GM23338 (cell line): ENCODE measurements around the gene SKIC2. TPM values are rescaled to one million over a fixed set of nuclear protein-coding genes. Genes with fewer than 3 reads are reported as not detected.

Experiments used
- ATAC-seq: fragments of 200-7000 bp; cut with Tn5 transposase; 3 replicates; pipeline ENCODE4 v1.9.1; 2020
- DNase-seq: peaks from one replicate; pipeline ENCODE4 v3.0.0-alpha.2; 2015; ENCODE audit warnings: low spot score
- H2AFZ ChIP-seq: fragments of 200-600 bp; sonication (generic); 2 replicates; pipeline ENCODE4 v1.8.0; 2016; ENCODE audit warnings: antibody characterized with exemption, mild to moderate bottlenecking, moderate library complexity
- H3F3A ChIP-seq: fragments of 200-600 bp; sonication (generic); replicated peaks from 2 replicates; pipeline ENCODE4 v1.8.0; 2017; ENCODE audit warnings: antibody characterized with exemption, mixed run types, low read depth
- H3K27ac ChIP-seq: fragments of 200-600 bp; sonication (generic); 2 replicates; pipeline ENCODE4 v1.6.1; 2016; ENCODE audit warnings: low read depth
- H3K27me3 ChIP-seq: fragments of 200-600 bp; sonication (generic); 2 replicates; pipeline ENCODE4 v1.8.0; 2016; ENCODE audit warnings: mild to moderate bottlenecking, mixed run types, moderate library complexity; ENCODE audit not compliant: insufficient read depth
- H3K36me3 ChIP-seq: fragments of 200-600 bp; sonication (generic); 2 replicates; pipeline ENCODE4 v1.8.0; 2016; ENCODE audit warnings: mild to moderate bottlenecking; ENCODE audit not compliant: insufficient read depth
- H3K4me1 ChIP-seq: fragments of 200-600 bp; sonication (generic); 2 replicates; pipeline ENCODE4 v1.8.0; 2016; ENCODE audit warnings: mild to moderate bottlenecking, moderate library complexity; ENCODE audit not compliant: insufficient read depth
- H3K4me2 ChIP-seq: fragments of 200-600 bp; sonication (generic); 2 replicates; pipeline ENCODE4 v1.7.1; 2017; ENCODE audit warnings: mixed run types
- H3K4me3 ChIP-seq: fragments of 200-600 bp; sonication (generic); 2 replicates; pipeline ENCODE4 v1.6.1; 2016; ENCODE audit warnings: mixed run types
- H3K79me2 ChIP-seq: fragments of 200-600 bp; sonication (generic); replicated peaks from 2 replicates; pipeline ENCODE4 v1.8.0; 2017; ENCODE audit warnings: mild to moderate bottlenecking; ENCODE audit not compliant: insufficient read depth
- H3K9me2 ChIP-seq: fragments of 200-600 bp; sonication (generic); 2 replicates; pipeline ENCODE4 v1.8.0; 2017; ENCODE audit not compliant: insufficient read depth
- H4K20me1 ChIP-seq: fragments of 200-600 bp; sonication (generic); replicated peaks from 2 replicates; pipeline ENCODE4 v1.8.0; 2017; ENCODE audit warnings: mild to moderate bottlenecking; ENCODE audit not compliant: insufficient read depth
- H3K27ac Mint-ChIP-seq: 2 replicates; pipeline ENCODE4 v1.8.0; 2020; ENCODE audit warnings: inconsistent platforms, mild to moderate bottlenecking, moderate library complexity, mixed read lengths
- H3K27me3 Mint-ChIP-seq: 3 replicates; pipeline ENCODE4 v1.8.0; 2022; ENCODE audit warnings: low read depth, mild to moderate bottlenecking, moderate library complexity, mixed read lengths, inconsistent platforms; ENCODE audit not compliant: insufficient read depth, poor library complexity
- H3K36me3 Mint-ChIP-seq: 3 replicates; pipeline ENCODE4 v1.8.0; 2021; ENCODE audit warnings: low read depth, mild to moderate bottlenecking, inconsistent platforms, moderate library complexity, mixed read lengths
- H3K4me1 Mint-ChIP-seq: 3 replicates; pipeline ENCODE4 v1.8.0; 2020; ENCODE audit warnings: mild to moderate bottlenecking, inconsistent platforms, mixed read lengths
- H3K4me3 Mint-ChIP-seq: 3 replicates; pipeline ENCODE4 v1.8.0; 2021; ENCODE audit warnings: moderate library complexity, mild to moderate bottlenecking, inconsistent platforms, mixed read lengths
- H3K9me3 Mint-ChIP-seq: 3 replicates; pipeline ENCODE4 v1.8.0; 2020; ENCODE audit warnings: moderate library complexity, mild to moderate bottlenecking, inconsistent platforms, mixed read lengths
- CREB1 ChIP-seq: fragments of 250-450 bp; sonication (Bioruptor Pico); IDR thresholded peaks from 2 replicates; pipeline ENCODE4 v1.5.0; 2020; ENCODE audit warnings: low read depth, mild to moderate bottlenecking, moderate library complexity
- JUNB ChIP-seq: IDR thresholded peaks from one replicate; pipeline ENCODE4 v1.6.1; 2016; ENCODE audit warnings: antibody characterized with exemption; ENCODE audit not compliant: unreplicated experiment
- NANOG ChIP-seq: IDR thresholded peaks from 2 replicates; pipeline ENCODE4 v1.6.1; 2016; ENCODE audit warnings: antibody characterized with exemption, borderline replicate concordance
- POLR2AphosphoS5 ChIP-seq: IDR thresholded peaks from 2 replicates; pipeline ENCODE4 v1.6.1; 2016; ENCODE audit warnings: antibody characterized with exemption, low read depth
- STAT1 ChIP-seq: IDR thresholded peaks from one replicate; pipeline ENCODE4 v1.6.1; 2016; ENCODE audit warnings: antibody characterized with exemption; ENCODE audit not compliant: unreplicated experiment
- ZNF114 ChIP-seq: fragments of 250-450 bp; sonication (Bioruptor Pico); IDR thresholded peaks from 2 replicates; pipeline ENCODE4 v1.5.0; 2020; ENCODE audit warnings: mild to moderate bottlenecking, moderate library complexity
- ZNF331 ChIP-seq: fragments of 250-450 bp; sonication (Bioruptor Pico); IDR thresholded peaks from 2 replicates; pipeline ENCODE4 v1.5.0; 2020; ENCODE audit warnings: low read depth, mild to moderate bottlenecking, moderate library complexity
- polyA plus RNA-seq: library from polyadenylated mRNA; unstranded; fragments of >200 nt; fragmentation: Nextera tagmentation; extraction: Ambion mirVana; gene quantifications from 2 replicates; pipeline ENCODE4 v1.2.1, GENCODE V29; 2016
- total RNA-seq: library from RNA; depleted of rRNA; stranded (reverse); fragments of >200 nt; shearing (Covaris generic); gene quantifications from 2 replicates; pipeline ENCODE4 v1.2.3, GENCODE V29; 2014
- TF ChIP-seq, protein P1 (sequence below), 2 experiments: fragments of 200-600 bp in 1 of 2; sonication (generic) in 1 of 2; conservative IDR thresholded peaks; 2 replicates each; pipeline versions ENCODE4 v1.5.1 to v1.6.1; 2016 to 2017; ENCODE audit warnings: antibody characterized with exemption in 2 of 2, low read depth in 2 of 2, mild to moderate bottlenecking in 2 of 2, moderate library complexity in 1 of 2
- TF ChIP-seq, protein P2 (sequence below): fragments of 250-450 bp; sonication (Bioruptor Pico); IDR thresholded peaks from 2 replicates; pipeline ENCODE4 v1.5.0; 2020; ENCODE audit warnings: mild to moderate bottlenecking, moderate library complexity
- TF ChIP-seq, protein P3 (sequence below): IDR thresholded peaks from one replicate; pipeline ENCODE4 v1.6.1; 2018; ENCODE audit warnings: antibody characterized with exemption; ENCODE audit not compliant: unreplicated experiment
- TF ChIP-seq, protein P4 (sequence below): IDR thresholded peaks from 2 replicates; pipeline ENCODE4 v1.6.1; 2016; ENCODE audit warnings: antibody characterized with exemption

SKIC2 gene
- total and polyA plus RNA-seq, 2 experiments from 2014 or later, result 21.6 to 47.2 TPM

DNA sequence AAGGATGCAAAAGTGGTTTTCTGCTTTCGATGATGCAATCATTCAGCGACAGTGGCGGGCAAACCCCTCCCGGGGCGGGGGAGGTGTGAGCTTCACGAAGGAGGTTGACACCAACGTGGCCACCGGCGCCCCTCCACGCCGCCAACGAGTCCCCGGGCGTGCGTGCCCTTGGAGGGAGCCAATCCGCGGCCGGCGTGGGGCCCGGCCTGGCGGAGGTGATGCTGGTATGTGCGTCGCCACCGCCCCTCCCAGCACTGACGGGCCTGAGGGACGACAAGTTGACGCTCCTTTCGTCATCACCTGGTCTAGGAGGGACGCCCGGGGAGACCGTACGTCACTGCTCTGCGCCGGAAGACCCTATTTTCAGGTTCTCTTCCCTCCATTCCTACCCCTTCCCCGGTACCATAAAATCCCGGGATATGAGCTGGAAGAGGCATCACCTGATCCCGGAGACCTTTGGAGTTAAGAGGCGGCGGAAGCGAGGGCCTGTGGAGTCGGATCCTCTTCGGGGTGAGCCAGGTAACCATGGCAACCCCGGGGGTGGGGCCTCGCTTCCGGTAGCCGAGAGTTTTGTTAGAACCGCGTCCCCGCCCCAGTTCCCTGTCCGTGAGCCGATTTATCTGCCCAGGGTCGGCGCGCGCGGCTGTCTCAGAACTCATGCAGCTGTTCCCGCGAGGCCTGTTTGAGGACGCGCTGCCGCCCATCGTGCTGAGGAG is 13.2 kb downstream of the SKIC2 start, which contains the start of gene DXO:
Gene DXO (minus strand): TSS at position 146 of the 716 bp plus-strand sequence. CDS start 463 bp downstream, outside the sequence.
- H3K4me1 Mint-ChIP-seq, result peaks cover 8% of the 10 kb centered on the region
- peak within 1 kb of the TSS; percentile 85 for H3K4me2 ChIP-seq
- H3K36me3 Mint-ChIP-seq, result peaks cover 57% of the 10 kb centered on the region
- peaks cover 26% of the 10 kb centered on the region for H3K9me3 Mint-ChIP-seq
- H3K79me2 ChIP-seq, result peaks cover 14% of the 10 kb centered on the region
- H3K9me2 ChIP-seq, result no peaks in the 10 kb centered on the region
- H4K20me1 ChIP-seq, result no peaks in the 10 kb centered on the region
- H3K4me1 ChIP-seq, result peaks cover 6% of the 10 kb centered on the region
- peak; percentile 92 for ATAC-seq
- peaks cover 24% of the 10 kb centered on the region for H3K27me3 Mint-ChIP-seq
- H3F3A ChIP-seq, result peaks cover 9% of the 10 kb centered on the region
- H3K4me3 Mint-ChIP-seq, result peak within 1 kb of the TSS; percentile 89
- peak; percentile 99 for DNase-seq
- TF ChIP-seq ZNF114 (CRISPR knock-in tag) (no peak), JUNB (no peak), STAT1 (no peak), NANOG (no peak), CREB1 (peak; percentile 98), ZNF331 (no peak), POLR2AphosphoS5 (peak; percentile 49; the same call in 1 of the 2 replicates)
- TF ChIP-seq, protein P1, sequence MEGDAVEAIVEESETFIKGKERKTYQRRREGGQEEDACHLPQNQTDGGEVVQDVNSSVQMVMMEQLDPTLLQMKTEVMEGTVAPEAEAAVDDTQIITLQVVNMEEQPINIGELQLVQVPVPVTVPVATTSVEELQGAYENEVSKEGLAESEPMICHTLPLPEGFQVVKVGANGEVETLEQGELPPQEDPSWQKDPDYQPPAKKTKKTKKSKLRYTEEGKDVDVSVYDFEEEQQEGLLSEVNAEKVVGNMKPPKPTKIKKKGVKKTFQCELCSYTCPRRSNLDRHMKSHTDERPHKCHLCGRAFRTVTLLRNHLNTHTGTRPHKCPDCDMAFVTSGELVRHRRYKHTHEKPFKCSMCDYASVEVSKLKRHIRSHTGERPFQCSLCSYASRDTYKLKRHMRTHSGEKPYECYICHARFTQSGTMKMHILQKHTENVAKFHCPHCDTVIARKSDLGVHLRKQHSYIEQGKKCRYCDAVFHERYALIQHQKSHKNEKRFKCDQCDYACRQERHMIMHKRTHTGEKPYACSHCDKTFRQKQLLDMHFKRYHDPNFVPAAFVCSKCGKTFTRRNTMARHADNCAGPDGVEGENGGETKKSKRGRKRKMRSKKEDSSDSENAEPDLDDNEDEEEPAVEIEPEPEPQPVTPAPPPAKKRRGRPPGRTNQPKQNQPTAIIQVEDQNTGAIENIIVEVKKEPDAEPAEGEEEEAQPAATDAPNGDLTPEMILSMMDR (conservative IDR thresholded peaks at IDR 0.05; ENCODE audit: low read depth in 2 of 2), result no peak
- TF ChIP-seq, protein P2, sequence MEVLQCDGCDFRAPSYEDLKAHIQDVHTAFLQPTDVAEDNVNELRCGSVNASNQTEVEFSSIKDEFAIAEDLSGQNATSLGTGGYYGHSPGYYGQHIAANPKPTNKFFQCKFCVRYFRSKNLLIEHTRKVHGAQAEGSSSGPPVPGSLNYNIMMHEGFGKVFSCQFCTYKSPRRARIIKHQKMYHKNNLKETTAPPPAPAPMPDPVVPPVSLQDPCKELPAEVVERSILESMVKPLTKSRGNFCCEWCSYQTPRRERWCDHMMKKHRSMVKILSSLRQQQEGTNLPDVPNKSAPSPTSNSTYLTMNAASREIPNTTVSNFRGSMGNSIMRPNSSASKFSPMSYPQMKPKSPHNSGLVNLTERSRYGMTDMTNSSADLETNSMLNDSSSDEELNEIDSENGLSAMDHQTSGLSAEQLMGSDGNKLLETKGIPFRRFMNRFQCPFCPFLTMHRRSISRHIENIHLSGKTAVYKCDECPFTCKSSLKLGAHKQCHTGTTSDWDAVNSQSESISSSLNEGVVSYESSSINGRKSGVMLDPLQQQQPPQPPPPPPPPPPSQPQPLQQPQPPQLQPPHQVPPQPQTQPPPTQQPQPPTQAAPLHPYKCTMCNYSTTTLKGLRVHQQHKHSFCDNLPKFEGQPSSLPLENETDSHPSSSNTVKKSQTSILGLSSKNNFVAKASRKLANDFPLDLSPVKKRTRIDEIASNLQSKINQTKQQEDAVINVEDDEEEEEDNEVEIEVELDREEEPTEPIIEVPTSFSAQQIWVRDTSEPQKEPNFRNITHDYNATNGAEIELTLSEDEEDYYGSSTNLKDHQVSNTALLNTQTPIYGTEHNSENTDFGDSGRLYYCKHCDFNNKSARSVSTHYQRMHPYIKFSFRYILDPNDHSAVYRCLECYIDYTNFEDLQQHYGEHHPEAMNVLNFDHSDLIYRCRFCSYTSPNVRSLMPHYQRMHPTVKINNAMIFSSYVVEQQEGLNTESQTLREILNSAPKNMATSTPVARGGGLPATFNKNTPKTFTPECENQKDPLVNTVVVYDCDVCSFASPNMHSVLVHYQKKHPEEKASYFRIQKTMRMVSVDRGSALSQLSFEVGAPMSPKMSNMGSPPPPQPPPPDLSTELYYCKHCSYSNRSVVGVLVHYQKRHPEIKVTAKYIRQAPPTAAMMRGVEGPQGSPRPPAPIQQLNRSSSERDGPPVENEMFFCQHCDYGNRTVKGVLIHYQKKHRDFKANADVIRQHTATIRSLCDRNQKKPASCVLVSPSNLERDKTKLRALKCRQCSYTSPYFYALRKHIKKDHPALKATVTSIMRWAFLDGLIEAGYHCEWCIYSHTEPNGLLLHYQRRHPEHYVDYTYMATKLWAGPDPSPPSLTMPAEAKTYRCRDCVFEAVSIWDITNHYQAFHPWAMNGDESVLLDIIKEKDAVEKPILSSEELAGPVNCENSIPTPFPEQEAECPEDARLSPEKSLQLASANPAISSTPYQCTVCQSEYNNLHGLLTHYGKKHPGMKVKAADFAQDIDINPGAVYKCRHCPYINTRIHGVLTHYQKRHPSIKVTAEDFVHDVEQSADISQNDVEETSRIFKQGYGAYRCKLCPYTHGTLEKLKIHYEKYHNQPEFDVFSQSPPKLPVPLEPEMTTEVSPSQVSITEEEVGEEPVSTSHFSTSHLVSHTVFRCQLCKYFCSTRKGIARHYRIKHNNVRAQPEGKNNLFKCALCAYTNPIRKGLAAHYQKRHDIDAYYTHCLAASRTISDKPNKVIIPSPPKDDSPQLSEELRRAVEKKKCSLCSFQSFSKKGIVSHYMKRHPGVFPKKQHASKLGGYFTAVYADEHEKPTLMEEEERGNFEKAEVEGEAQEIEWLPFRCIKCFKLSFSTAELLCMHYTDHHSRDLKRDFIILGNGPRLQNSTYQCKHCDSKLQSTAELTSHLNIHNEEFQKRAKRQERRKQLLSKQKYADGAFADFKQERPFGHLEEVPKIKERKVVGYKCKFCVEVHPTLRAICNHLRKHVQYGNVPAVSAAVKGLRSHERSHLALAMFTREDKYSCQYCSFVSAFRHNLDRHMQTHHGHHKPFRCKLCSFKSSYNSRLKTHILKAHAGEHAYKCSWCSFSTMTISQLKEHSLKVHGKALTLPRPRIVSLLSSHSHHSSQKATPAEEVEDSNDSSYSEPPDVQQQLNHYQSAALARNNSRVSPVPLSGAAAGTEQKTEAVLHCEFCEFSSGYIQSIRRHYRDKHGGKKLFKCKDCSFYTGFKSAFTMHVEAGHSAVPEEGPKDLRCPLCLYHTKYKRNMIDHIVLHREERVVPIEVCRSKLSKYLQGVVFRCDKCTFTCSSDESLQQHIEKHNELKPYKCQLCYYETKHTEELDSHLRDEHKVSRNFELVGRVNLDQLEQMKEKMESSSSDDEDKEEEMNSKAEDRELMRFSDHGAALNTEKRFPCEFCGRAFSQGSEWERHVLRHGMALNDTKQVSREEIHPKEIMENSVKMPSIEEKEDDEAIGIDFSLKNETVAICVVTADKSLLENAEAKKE (CRISPR knock-in tag), result no peak
- TF ChIP-seq, protein P3, sequence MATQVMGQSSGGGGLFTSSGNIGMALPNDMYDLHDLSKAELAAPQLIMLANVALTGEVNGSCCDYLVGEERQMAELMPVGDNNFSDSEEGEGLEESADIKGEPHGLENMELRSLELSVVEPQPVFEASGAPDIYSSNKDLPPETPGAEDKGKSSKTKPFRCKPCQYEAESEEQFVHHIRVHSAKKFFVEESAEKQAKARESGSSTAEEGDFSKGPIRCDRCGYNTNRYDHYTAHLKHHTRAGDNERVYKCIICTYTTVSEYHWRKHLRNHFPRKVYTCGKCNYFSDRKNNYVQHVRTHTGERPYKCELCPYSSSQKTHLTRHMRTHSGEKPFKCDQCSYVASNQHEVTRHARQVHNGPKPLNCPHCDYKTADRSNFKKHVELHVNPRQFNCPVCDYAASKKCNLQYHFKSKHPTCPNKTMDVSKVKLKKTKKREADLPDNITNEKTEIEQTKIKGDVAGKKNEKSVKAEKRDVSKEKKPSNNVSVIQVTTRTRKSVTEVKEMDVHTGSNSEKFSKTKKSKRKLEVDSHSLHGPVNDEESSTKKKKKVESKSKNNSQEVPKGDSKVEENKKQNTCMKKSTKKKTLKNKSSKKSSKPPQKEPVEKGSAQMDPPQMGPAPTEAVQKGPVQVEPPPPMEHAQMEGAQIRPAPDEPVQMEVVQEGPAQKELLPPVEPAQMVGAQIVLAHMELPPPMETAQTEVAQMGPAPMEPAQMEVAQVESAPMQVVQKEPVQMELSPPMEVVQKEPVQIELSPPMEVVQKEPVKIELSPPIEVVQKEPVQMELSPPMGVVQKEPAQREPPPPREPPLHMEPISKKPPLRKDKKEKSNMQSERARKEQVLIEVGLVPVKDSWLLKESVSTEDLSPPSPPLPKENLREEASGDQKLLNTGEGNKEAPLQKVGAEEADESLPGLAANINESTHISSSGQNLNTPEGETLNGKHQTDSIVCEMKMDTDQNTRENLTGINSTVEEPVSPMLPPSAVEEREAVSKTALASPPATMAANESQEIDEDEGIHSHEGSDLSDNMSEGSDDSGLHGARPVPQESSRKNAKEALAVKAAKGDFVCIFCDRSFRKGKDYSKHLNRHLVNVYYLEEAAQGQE, result no peak
- TF ChIP-seq, protein P4, sequence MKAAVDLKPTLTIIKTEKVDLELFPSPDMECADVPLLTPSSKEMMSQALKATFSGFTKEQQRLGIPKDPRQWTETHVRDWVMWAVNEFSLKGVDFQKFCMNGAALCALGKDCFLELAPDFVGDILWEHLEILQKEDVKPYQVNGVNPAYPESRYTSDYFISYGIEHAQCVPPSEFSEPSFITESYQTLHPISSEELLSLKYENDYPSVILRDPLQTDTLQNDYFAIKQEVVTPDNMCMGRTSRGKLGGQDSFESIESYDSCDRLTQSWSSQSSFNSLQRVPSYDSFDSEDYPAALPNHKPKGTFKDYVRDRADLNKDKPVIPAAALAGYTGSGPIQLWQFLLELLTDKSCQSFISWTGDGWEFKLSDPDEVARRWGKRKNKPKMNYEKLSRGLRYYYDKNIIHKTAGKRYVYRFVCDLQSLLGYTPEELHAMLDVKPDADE, result peak; percentile 38; the same call in 1 of the 2 replicates
- H2AFZ ChIP-seq, result peak within 1 kb of the TSS; percentile 88
- H3K4me3 ChIP-seq, result peak within 1 kb of the TSS; percentile 76
- peaks cover 5% of the 10 kb centered on the region; the same call in 1 of the 2 replicates for H3K36me3 ChIP-seq
- peak within 1 kb of the TSS; percentile 99 for H3K27ac Mint-ChIP-seq
- H3K27me3 ChIP-seq, result no peaks in the 10 kb centered on the region
- peak within 1 kb of the TSS; percentile 89 for H3K27ac ChIP-seq
